ENCODE data around the gene PYCR2.
"Not testable (repeated sequence)": the region's sequence is repeated elsewhere in the genome, so short reads cannot be mapped to it uniquely, and the experiment has no call there.

Gene PYCR2

DNA sequence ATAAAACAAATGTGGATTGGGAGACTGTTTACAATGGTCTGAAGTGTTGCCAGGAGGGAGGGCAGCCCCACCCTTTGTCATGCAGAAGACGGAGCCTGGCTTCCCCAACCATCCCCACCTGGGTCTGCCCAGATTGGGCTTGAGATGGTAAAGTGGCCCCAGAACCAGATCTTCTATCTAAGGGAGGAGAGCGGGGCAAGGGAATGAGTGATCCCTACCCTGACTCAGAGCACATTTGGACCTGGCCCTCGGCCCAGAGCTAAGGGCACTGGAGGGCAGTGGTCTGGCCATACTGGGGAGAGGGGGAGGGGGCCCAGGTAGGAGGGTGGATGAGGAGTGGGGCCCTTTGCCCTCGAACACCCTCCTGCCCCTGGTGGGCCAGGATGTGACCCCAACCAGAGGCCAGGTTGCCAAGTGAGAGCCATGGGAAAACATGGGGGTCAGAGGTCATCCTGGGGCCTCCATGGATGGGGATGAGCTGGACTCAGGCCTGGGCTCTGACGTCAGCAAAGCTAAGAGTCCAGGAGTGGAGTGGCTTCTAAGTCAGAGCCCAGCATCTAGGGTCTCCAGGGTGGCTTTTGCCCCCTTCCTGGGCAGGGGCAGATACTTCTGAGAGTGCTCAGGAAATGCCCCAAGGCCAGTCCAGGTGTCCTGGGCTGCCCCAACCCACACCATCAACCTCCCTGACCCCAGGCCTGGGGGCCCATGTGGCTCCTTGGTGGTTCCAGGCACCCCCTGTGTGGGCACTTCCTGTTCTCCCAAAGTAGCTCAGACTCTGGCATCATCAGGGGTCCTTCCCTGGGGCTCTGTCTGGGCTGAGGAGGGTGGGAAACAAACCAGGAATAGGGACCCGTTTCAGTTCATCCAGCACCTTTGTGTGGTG lies 33.5 kb downstream of the PYCR2 start:
- no peak for DNase-seq (ENCODE audit: low read depth in 2 of 2)

DNA sequence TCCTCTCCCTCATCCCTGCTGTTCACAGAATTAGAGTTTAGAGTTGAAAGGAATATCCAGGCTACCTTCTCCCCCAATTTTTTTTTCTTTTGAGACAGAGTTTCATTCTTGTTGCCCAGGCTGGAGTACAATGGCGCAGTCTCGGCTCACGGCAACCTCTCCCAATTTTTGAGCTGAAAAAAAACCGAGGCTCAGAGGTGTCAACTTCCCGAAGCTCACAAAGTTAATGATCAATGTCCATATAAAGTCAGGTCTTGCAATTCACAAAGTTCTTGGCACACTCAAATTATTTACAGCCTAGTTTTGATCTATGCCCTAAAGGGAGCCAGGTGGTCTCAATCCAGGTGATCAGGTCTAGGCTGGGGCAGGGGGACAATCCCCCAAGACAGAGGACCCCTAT lies 34.3 kb downstream of the PYCR2 start:
- DNase-seq (ENCODE audit: low read depth in 2 of 2) = no peak

DNA sequence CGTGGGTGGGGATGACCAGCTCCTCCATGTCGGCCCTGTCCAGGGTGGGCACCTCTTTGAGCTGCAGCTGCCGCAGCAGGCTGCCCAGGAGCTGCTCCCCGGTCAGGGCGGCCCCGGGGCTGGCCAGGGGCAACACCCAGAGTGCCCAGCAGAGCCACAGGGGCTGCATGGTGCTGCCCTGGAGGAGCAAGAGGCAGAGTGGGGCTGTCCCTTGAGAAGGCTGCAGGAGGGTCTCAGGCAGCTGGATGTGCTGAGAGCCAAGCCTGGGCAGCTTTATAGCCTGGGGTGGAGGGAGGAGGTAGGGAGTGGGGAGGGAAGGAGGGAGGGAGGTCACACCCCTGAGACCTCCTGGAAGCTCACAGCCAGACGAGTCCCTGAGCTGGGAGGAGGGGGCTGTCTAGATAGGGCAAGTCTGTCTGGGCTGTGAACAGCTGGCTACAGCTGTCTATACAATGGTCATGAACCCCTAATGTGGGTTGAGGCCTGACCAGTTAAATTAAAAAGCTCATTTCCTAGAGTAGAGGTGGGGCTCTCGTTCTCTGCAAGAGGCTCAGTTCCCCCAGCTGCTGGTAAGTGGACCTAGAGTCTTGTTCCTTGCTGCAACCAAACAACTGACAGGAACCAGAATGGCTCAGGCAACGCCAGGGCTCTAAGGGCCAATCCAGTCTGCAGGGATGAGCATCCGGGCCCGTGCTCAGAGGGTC lies 35.0 kb downstream of the PYCR2 start, which contains the start of gene LEFTY1:
Gene LEFTY1 (minus strand): TSS at position 249 of the 704 bp plus-strand sequence. CDS start 80 bp downstream, at position 169.
- DNase-seq (ENCODE audit: low read depth in 2 of 2) = no peak

DNA sequence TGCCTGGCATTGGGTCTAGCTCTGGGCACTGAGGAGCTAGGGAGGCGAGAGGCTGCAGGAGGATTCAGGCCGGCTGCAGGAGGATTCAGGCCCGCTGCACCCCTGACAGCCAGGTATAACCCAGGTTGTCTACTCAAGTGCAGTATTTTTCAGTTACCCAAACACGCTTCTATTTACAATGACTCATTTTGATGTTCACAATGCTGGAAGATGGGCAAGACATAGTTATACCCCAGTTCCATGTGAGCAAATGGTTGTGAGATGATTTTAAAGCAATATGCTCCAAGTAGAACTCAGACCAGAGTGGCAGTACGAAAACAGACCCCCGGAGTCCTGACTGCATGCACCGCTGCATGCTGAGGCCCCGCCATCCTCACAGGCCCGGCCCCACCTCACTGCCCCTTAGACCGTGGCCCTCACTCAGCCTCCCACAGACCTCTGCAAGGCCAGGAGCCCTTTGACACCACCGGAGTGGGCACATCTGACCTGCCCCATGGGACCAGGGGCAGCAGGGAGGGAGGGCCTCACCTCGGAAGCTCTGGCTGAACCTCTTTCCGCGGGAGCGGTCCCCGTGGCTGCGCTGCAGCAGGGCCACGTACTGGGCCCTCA lies 35.7 kb downstream of the PYCR2 start:
- DNase-seq (ENCODE audit: low read depth in 2 of 2) = no peak

DNA sequence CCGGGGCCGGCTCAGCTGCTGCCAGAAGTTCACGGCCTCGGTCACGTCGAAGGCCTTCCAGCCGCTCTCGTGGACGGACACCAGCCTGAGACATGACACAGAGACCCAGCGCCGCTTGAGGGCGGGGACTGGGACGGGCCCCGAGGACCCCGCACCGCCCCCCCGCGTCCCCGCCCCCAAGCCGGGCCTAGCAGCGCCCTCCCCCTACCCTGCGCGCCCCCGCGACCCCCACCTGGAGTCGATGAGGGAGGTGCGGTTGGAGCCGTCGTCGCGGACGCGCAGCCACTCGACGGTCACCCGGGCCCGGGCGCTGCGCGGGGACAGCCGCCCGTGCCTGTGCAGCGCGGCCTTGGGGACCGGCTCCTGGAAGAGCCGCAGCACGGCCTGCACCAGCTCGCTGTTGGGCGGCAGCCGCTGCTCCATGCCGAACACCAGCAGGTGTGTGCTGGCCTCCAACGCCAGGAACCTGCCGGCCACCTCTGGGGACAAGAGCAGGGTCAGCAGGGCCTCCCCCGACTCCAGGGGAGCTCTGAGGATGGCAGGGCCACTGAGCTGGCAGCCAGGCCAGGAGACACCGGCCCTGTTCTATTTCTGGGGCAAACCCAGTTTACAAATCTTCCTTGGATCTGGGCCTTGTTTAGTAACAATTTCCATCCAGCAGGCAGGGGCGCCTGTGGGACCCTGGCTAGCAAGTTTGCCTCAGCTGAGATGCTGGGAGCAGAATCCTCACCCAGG lies 36.3 kb downstream of the PYCR2 start:
- not testable (repeated sequence) for DNase-seq (ENCODE audit: low read depth in 2 of 2)

DNA sequence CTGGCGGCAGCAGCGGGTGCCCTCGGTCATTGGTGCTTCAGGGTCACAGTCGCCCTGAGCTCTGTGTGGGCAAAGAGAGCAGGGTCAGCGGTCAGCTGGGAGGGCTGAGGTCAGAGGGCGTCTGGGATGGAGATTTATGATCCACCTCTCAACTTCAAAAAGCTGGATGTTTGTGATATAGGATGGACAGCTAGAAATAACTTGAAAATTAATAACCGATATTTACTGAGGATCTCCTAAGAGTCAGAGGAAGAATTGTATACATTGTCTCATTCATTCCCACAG lies 37.1 kb downstream of the PYCR2 start:
- no peak for DNase-seq (ENCODE audit: low read depth in 2 of 2)

DNA sequence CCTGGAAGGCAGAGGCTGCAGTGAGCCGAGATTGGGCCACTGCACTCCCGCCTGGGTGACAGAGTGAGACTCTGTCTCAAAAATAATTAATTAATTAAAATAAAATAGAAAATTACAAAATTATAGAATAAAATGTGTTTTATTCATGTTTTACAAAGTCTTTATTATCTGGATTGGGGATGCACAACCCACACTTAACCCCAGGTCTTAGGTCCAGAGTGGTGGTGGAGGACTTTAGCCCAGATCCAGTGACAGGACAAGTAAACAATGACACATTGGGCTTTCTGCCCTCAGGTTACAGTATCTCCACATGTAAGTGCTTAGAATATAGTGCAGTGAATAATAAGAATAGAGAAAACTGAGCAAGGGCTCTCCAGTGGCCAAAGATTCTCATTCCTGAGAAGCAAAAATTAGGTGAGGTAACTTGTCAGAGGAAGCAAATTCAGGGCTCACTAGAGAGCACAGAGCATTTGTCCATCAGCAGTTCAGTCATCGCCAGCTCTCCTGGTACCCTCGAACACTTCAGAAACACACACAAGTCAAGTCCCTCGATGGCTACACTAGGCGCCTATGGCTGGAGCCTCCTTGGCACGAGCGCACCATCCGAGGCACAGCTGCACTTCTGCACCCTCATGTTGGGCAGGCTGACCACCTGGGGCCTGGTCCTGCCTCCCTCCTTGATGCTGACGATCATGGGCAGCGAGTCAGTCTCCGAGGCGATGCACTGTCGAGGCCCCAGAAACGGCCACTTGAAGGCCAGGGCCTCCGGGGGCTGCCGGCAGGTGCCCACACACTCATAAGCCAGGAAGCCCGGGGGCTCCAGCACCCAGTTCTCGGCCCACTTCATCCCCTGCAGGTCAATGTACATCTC lies 37.7 kb downstream of the PYCR2 start:
- no peak for DNase-seq (ENCODE audit: low read depth in 2 of 2)

DNA sequence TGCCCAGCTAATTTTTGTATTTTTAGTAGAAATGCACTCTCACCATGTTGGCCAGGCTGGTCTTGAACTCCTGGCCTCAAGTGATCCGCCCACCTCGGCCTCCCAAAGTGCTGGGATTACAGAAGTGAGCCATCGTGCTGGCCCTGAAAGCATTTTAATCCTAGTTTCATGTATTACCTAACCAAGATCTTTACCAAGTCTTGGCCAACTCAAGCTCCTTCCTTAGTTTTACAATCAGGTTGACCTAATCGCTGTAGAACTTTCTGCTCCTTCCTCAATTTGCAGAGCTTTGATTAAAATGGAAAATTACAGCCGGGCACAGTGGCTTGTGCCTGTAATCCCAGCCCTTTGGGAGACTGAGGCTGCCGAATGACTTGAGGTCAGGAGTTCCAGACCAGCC lies 38.7 kb downstream of the PYCR2 start:
- no peak for DNase-seq (ENCODE audit: low read depth in 2 of 2)

DNA sequence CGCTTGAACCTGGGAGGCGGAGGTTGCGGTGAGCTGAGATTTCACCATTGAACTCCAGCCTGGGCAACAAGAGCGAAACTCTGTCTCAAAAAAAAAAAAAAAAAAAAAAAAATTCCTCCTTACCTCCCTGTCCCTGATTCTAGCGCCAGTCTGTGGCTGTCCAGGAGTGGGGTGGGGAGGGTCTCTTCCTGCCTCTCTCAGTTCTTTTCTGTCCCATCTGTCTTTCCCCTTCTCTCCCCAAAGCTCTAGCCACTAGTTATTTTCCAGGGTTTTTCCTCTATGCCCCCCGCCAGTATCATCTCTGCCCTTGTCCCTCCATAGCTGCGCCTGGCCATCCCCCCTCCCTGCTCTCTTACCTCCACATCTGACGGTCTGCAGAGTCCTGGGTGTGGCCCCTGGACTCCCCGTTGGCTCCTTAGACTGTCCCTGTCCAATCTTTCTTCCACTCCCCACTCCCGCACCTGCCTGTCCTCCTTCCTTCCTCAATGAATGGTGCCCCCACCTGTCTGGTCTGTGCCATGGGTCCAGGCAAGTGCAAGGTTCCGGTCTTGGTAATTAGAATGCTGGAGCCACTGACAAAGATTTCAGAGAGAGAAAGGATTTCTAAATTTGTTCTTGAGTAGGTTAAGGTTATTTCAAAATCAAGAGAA lies 40.3 kb downstream of the PYCR2 start:
- no peak for DNase-seq (ENCODE audit: low read depth in 2 of 2)

DNA sequence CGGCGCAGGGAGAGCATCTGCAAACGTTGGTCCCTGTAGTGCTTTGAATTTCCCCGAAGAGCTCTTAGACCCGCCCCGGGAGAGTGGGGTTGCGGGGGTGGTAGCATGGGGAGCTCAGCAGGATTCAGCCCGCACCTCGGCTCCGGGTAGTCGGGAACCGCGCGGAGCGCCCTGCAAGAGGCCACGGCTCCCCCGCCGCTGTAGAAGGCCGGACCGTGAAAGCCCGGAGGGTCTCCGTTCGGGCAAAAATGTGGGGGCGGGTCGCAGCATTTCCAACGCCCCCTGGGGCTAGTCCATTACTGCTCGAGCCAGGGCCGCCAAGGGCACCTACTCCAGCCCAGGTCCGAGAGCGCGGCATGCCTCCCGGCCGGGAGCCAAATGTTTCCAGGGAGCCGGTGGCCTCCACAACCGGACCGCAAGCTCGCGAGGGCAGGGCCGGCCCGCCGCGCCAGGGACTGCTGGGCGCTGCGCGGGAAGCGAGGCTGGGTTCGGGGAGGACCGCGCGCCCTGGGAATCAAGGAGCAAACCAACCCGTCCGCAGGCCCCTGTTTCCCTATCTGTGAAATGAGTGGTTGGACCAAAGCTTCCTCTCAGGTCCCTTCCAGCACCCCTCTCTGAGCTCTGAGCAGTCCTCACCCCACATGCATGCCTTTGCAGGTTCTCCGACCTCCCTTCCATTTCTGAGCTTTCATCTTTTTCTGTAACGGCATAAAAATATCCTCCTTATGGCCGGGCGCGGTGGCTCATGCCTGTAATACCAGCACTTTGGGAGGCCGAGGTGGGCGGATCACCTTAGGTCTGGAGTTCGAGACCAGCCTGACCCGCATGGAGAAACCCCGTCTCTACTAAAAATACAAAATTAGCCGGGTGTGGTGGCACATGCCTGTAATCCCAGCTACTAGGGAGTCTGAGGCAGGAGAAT lies 41.1 kb downstream of the PYCR2 start:
- no peak for DNase-seq (ENCODE audit: low read depth in 2 of 2)

DNA sequence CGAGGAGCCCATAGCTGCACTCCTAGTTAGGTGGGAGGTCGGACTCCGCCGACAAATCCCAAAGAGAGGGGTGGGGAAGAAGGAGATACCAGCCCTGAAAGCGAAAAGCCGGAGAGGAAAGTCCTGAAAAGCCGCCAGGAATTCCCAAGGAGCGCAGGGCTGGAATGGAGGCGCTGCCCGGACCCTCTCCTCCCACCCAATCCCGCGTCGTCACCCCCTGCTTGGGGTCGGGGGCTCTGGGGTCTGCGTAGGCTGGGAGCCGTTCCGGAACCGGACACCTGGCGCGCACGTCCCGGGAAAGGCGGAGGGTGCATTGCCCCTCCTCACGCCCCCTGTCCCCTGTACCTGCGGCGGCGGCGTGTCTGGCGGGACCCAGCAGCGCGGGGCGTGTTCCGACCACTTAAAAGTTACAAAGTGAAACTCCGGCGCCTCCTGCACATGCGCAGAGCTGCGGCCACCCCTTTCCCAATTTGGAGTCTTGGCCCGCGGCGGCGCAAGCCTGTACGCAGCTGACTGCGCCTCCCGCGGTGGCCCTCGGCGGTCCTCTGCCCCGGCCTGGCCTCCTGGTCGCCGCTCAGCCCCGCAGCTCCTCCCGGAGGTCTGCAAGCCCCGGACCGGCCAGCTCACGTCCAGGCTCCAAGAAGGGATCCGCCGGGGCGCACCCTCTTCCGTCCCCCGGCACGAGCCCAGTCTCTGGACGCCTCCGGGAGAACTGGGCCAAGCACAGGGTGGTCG lies 41.9 kb downstream of the PYCR2 start, which contains the start of gene TMEM63A:
Gene TMEM63A (minus strand): TSS at position 422 of the 735 bp plus-strand sequence. CDS start 4,800 bp downstream, outside the sequence.
- DNase-seq (ENCODE audit: low read depth in 2 of 2) = peak; percentile 82 to 84

DNA sequence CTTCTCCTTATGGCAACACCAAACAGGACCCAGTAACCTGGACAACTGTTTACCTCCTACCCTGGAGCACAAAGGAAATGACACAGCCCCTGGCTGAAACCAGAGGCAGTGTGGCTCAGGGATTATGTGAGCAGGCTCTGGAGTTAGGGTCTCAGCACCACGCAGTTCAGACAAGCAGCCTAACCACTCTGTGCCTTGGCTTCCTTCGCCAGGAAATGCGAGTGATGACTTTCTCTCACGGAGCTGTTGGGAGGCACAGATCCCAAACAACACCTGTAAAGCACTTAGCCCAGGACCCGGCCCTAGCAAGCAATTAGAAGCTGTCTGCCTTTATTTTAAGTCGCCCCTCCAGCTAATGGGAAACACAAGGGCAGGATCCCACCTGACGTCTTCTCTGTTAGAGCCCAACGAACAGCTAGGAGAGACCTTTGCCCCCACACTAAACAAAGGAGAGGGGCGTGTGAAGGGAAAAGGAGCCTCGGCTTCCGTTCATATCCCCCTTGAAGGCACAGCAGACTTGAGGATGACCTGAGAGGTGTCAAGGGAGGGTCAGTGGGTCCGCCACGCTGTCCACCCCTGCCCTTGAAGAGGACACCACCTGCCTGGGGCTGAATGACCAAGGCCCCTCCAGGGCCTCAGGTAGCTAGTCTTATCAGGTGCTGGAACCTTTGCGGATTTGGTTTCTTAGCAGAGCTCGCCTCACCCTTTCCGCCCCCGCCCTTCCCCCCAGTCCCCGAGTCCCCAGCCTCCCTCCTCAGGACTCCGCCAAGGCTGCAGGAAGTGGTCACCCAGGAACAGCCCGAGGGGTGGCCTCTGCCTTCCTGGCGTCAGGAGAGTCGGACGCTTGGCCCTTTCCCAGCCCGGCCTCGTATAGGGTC lies 42.7 kb downstream of the PYCR2 start:
- peak in 1 of 2 donors; percentile 33 for DNase-seq (ENCODE audit: low read depth in 2 of 2)

DNA sequence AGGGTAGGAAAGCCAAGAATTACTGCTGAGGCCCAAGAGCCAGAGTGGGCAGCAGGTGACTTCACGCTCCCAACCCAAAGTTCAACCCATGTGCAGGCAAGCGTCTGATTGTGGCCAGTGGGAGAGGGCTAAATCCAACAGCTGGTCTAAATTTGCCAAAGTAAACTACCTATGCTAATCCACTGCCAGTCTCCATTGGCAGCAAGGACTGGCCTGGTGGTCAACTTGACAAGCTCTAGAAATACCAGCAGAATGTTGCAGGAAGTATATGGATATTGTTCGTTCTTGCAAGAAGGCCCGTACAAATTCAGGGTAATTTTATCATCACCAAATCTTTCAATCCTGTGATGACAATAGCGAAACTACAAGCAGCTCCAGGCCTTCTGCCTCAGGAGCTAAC lies 43.4 kb downstream of the PYCR2 start:
- no peak for DNase-seq (ENCODE audit: low read depth in 2 of 2)

DNA sequence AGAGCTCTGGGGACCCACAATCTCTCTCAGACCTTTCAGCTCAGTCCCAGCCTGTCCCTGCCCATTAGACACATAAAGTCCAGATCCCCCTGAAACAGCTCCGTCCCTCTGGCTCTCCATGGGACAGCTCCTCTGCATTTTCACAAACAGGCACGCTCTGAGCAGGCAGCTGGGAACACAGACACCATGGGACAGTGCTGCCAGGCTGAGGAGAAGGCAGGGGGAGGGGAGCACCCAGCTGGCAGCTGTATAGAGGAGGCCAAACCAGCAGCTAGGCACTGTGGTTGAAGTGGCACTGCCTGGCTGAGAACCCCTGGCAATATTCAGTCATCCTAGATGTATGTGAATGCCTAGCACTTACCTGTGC lies 43.8 kb downstream of the PYCR2 start:
- DNase-seq (ENCODE audit: low read depth in 2 of 2) = no peak

DNA sequence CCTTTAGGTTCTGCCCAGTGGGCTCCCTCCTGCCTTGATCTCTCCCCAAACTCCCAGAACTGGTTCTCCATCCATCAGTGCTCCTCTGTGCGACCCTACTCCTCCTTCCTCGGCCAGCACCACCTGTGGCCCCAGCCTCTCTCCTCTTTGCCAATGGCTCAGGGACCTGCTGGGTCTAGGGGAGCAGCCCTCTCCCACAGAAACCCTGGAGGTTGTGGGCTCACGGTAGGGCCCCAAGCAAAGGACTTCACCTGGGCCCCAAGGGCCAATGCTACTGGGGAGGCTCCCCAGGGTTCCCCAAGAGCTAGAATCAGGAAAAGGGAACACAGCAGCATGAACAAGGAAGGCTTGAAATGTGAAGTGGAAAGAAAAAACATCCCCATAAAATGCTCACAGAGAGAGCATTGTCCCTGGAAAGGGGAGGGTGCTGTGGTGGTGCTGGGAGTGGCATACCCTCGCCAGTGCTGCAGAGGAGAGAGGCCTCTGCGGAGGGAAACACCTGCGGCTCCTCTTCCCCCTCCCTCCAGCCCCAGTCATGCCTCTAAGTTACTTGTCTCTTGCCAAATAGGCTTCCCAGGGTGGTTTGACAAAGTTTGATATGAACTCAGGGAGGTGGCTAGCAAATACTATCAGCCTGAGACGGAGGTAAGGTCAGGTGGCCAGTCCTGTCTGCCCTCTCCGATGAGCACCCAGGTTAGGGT lies 44.4 kb downstream of the PYCR2 start:
- DNase-seq (ENCODE audit: low read depth in 2 of 2) = no peak

DNA sequence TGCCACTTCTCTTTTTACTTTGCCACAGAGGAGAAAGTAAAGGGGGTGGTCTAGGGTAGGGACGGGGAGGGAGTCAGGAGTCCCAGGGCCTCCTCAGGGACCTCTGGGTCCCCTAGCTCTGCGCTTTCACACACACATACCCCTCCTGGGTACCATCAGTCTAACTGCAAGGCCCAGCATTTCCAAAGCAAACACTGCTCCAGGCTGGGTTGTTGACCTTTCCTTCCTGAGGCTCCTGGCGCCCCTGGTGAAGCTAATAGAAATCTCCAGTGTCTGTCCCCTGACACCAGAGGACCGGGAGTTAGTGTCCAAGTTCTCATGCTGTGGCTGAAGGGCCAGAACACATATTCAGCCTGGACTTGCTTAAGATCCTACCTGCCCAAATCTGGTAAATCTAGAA lies 45.8 kb downstream of the PYCR2 start:
- DNase-seq (ENCODE audit: low read depth in 2 of 2) = no peak

DNA sequence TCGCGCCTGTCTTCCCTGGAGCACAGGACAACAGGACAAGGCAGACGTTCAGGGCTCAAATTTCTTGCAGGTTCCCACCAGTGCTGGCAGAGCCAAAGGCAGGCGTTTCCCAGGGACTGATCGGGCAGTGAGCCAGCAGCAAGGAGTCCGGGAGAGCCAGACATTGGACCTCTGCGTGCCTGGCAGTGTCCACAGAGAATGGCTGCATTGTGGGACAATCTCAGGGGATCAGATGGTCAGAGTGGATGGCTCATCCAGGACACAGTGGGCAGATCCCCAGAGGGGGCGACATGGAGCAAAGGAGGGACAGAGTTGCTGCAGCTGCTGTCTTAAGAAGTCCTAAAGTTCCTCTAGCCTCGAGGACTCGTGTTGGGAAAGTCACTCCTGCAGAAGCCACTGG lies 46.5 kb downstream of the PYCR2 start:
- no peak for DNase-seq (ENCODE audit: low read depth in 2 of 2)

Measured in stimulated activated CD8-positive, alpha-beta memory T cell treated with anti-CD3 and anti-CD28 coated beads, Interleukin-2, amount 100 ng/mL, for 48 hours (primary cell).